ENCODE results near the gene RPS19.

RPS19 gene

DNA sequence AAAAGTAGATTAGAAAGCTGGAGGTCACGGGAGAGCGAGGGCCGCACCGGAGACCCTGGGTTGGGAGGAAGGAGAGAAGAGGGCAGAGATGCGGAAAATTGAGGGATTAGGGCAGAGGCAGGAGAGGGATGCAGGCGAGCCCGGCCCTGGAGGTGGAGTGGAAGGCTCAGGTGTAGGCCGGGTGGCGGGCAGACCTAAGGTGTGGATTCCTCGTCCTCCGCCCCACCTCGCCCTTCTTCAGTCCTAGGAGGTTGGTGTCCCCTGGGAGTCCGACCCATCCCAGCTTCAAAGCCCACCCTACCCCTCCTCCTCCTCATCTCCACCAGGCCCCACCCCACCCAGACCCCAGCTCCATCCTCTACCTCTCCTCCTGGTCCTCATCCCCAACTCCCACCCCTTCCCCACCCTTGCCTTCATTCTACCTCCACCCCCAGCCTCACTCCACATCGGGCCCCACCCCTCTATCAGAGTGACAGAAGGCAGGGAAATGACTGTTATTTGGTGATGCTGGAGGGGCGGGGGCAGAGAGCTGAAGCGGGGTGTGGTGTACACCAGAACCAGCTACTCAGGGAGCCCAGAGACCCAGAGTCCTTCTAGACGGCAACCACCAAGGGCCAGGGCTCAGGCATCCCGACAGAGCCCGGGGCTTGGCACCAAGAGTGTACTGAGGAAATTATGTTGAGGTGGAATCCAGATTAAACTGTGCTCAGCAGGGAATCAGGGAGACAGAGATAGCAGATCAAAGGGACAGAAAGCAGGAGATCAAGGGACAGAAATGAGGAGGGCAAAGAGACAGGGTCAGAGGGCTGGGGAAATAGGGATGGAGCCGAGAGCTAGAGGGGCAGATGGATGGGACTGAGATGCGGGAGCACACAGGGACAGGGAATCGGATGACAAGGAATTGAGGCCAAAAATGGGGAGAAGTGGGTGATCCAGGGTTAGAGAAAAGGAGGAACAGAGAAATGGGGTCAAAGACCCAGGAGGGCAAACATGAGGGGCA is 61.8 kb downstream of the RPS19 start:
- Histone ChIP-seq H3K27me3 (ENCODE audit: insufficient read depth, low read length) (peaks cover 7% of the 10 kb centered on the region; the same call in 1 of the 2 replicates), H3K4me3 (ENCODE audit: low read depth, low read length, poor library complexity, severe bottlenecking) (no peak overlapping the region), H3K36me3 (ENCODE audit: insufficient read depth, low read length) (no peaks in the 10 kb centered on the region)

More for the DNA sequence above, 61.8 kb downstream of the RPS19 start:
- no peaks in the 10 kb centered on the region for H3K9me2 ChIP-seq (ENCODE audit: low read depth, low read length)
- H4K20me1 ChIP-seq (ENCODE audit: insufficient read depth, low read length) = no peaks in the 10 kb centered on the region
- H3K4me1 ChIP-seq (ENCODE audit: insufficient read depth, low read length, severe bottlenecking) = no peaks in the 10 kb centered on the region
- no peaks in the 10 kb centered on the region for H3K79me2 ChIP-seq (ENCODE audit: insufficient read depth, low read length)
- no peak overlapping the region for H3K27ac ChIP-seq (ENCODE audit: low read depth, low read length, poor library complexity, severe bottlenecking)
- H3K9me3 ChIP-seq (ENCODE audit: low read length) = no peaks in the 10 kb centered on the region
- TF ChIP-seq, protein P1, sequence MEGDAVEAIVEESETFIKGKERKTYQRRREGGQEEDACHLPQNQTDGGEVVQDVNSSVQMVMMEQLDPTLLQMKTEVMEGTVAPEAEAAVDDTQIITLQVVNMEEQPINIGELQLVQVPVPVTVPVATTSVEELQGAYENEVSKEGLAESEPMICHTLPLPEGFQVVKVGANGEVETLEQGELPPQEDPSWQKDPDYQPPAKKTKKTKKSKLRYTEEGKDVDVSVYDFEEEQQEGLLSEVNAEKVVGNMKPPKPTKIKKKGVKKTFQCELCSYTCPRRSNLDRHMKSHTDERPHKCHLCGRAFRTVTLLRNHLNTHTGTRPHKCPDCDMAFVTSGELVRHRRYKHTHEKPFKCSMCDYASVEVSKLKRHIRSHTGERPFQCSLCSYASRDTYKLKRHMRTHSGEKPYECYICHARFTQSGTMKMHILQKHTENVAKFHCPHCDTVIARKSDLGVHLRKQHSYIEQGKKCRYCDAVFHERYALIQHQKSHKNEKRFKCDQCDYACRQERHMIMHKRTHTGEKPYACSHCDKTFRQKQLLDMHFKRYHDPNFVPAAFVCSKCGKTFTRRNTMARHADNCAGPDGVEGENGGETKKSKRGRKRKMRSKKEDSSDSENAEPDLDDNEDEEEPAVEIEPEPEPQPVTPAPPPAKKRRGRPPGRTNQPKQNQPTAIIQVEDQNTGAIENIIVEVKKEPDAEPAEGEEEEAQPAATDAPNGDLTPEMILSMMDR (IDR thresholded peaks at IDR 0.05; ENCODE audit: low read length) = no peak
- no peak for TF ChIP-seq EZH2 (IDR thresholded peaks at IDR 0.05; ENCODE audit: borderline replicate concordance, low read length)
- no peaks in the 10 kb centered on the region for H3F3A ChIP-seq (ENCODE audit: insufficient read depth, low read length)
- H3K9ac ChIP-seq (ENCODE audit: low read length) = no peak overlapping the region
- H3K4me2 ChIP-seq (ENCODE audit: low read length) = no peak overlapping the region
- no peak overlapping the region for H2AFZ ChIP-seq (ENCODE audit: low read length)
